Measurements from ENCODE around the gene CENPU. TPM values are rescaled to one million over a fixed set of nuclear protein-coding genes. Genes with fewer than 3 reads are reported as not detected.

The CENPU gene
- total RNA-seq, 4 donors from 2014 or later: 1.5 to 5.6 (median 4.1) TPM

GRCh38 chr4:184671101-184671500, 62.8 kb downstream of the CENPU start:
- DNase-seq: peak; percentile 47
- intact Hi-C loops (cut with DNase I; ENCODE audit: low total_unique reads): no loop called here
- no peaks in the 10 kb centered on the region for H3K9me3 ChIP-seq
- peaks cover 0 to 10% (median 2%) of the 10 kb centered on the region in 4 donors for H3K36me3 ChIP-seq
- H3K4me1 ChIP-seq: peaks cover 0 to 25% (median 9%) of the 10 kb centered on the region in 4 donors
- TF ChIP-seq POLR2A (IDR thresholded peaks at IDR 0.05) (no peak), CTCF (IDR thresholded peaks at IDR 0.05) (no peak), EP300 (IDR thresholded peaks at IDR 0.05; ENCODE audit: low read depth) (no peak), POLR2AphosphoS5 (IDR thresholded peaks at IDR 0.05) (no peak)
- no peak overlapping the region for H3K4me3 ChIP-seq
- WGBS, 2 donors (ENCODE audit: low coverage in 1 of 2): 66 to 67% methylated on average over 9 of the region's 9 CpGs
- no peaks in the 10 kb centered on the region for H3K27me3 ChIP-seq
- in situ Hi-C loops (cut with MboI; ENCODE audit: low pct_ligation_motif_present in 1 of 4, low pct_unique_long_range_greater_than_20kb in 1 of 4, low sequenced_read_pairs in 3 of 4): no loop called here
- H3K27ac ChIP-seq: no peak overlapping the region

- no peak for TF ChIP-seq CTCF (IDR thresholded peaks at IDR 0.05)
- TF ChIP-seq POLR2AphosphoS5 (IDR thresholded peaks at IDR 0.05): no peak
- TF ChIP-seq POLR2A (IDR thresholded peaks at IDR 0.05): no peak
- TF ChIP-seq EP300 (IDR thresholded peaks at IDR 0.05; ENCODE audit: low read depth): no peak
- H3K27me3 ChIP-seq: no peaks in the 10 kb centered on the region
- intact Hi-C loops (cut with DNase I; ENCODE audit: low total_unique reads): no loop called here
- peaks cover 0 to 20% (median 5%) of the 10 kb centered on the region in 4 donors for H3K4me1 ChIP-seq
- in situ Hi-C loops (cut with MboI; ENCODE audit: low pct_ligation_motif_present in 1 of 4, low pct_unique_long_range_greater_than_20kb in 1 of 4, low sequenced_read_pairs in 3 of 4): no loop called here
- H3K9me3 ChIP-seq: no peaks in the 10 kb centered on the region
- peaks cover 0 to 10% (median 2%) of the 10 kb centered on the region in 4 donors for H3K36me3 ChIP-seq
- 88 to 100% methylated on average over 2 to 7 of the region's 7 CpGs for WGBS, 2 donors (ENCODE audit: low coverage in 1 of 2)
- no peak for DNase-seq
- H3K27ac ChIP-seq: peak overlapping the region in 2 of 4 donors; percentile 7 to 18
- no peak overlapping the region for H3K4me3 ChIP-seq
These were observed 64.6 kb downstream of the CENPU start for GRCh38 chr4:184669251-184669650.

GRCh38 chr4:184668511-184669114, 65.3 kb downstream of the CENPU start:
- no peak for TF ChIP-seq EP300 (IDR thresholded peaks at IDR 0.05; ENCODE audit: low read depth)
- no peak for TF ChIP-seq POLR2AphosphoS5 (IDR thresholded peaks at IDR 0.05)
- no peak for TF ChIP-seq CTCF (IDR thresholded peaks at IDR 0.05)
- TF ChIP-seq POLR2A (IDR thresholded peaks at IDR 0.05): no peak
- WGBS, 2 donors (ENCODE audit: low coverage in 1 of 2): 66 to 80% methylated on average over 9 of the region's 9 CpGs
- H3K27ac ChIP-seq: peak overlapping the region in 3 of 4 donors; percentile 7 to 39 (median 18)
- no peak overlapping the region for H3K4me3 ChIP-seq
- H3K27me3 ChIP-seq: no peaks in the 10 kb centered on the region
- in situ Hi-C loops (cut with MboI; ENCODE audit: low pct_ligation_motif_present in 1 of 4, low pct_unique_long_range_greater_than_20kb in 1 of 4, low sequenced_read_pairs in 3 of 4): no loop called here
- no peaks in the 10 kb centered on the region for H3K9me3 ChIP-seq
- intact Hi-C loops (cut with DNase I; ENCODE audit: low total_unique reads): no loop called here
- DNase-seq: no peak
- H3K36me3 ChIP-seq: peaks cover 0 to 10% (median 2%) of the 10 kb centered on the region in 4 donors
- H3K4me1 ChIP-seq: peaks cover 0 to 20% (median 5%) of the 10 kb centered on the region in 4 donors

- Histone ChIP-seq H3K4me1 (peaks cover 0 to 20% (median 5%) of the 10 kb centered on the region in 4 donors), H3K36me3 (peaks cover 0 to 10% (median 2%) of the 10 kb centered on the region in 4 donors), H3K27me3 (no peaks in the 10 kb centered on the region), H3K4me3 (no peak overlapping the region), H3K9me3 (no peaks in the 10 kb centered on the region), H3K27ac (peak overlapping the region in 2 of 4 donors; percentile 1 to 39)
- in situ Hi-C loops (cut with MboI; ENCODE audit: low pct_ligation_motif_present in 1 of 4, low pct_unique_long_range_greater_than_20kb in 1 of 4, low sequenced_read_pairs in 3 of 4) (no loop called here), intact Hi-C loops (cut with DNase I; ENCODE audit: low total_unique reads) (no loop called here)
- WGBS, 2 donors (ENCODE audit: low coverage in 1 of 2): 90% methylated on average over 9 of the region's 9 CpGs; no CpG with 5 or more reads in 1 of the 2 donors
- TF ChIP-seq CTCF (IDR thresholded peaks at IDR 0.05): no peak
- TF ChIP-seq POLR2AphosphoS5 (IDR thresholded peaks at IDR 0.05): no peak
- no peak for TF ChIP-seq EP300 (IDR thresholded peaks at IDR 0.05; ENCODE audit: low read depth)
- TF ChIP-seq POLR2A (IDR thresholded peaks at IDR 0.05): no peak
- no peak for DNase-seq
These were observed 65.8 kb downstream of the CENPU start for GRCh38 chr4:184668096-184668495.

All from transverse colon (tissue), 4 donors.